GM23248 (cell line): ENCODE measurements around the gene RECQL5. TPM values are rescaled to one million over a fixed set of nuclear protein-coding genes. Genes with fewer than 3 reads are reported as not detected.

Experiments
- DNase-seq: peaks from one replicate; pipeline ENCODE4 v3.0.0-alpha.2; 2015
- H2AFZ ChIP-seq: fragments of 200-600 bp; sonication (generic); 2 replicates; pipeline ENCODE4 v1.6.1; 2016; ENCODE audit warnings: antibody characterized with exemption
- H3F3A ChIP-seq: fragments of 200-600 bp; sonication (generic); 2 replicates; pipeline ENCODE4 v1.6.1; 2016; ENCODE audit warnings: mild to moderate bottlenecking, antibody characterized with exemption, mixed run types; ENCODE audit not compliant: insufficient read depth
- H3K27ac ChIP-seq: fragments of 200-600 bp; sonication (generic); 2 replicates; pipeline ENCODE4 v1.5.1; 2016; ENCODE audit warnings: mild to moderate bottlenecking
- H3K27me3 ChIP-seq: fragments of 200-600 bp; sonication (generic); replicated peaks from 2 replicates; pipeline ENCODE4 v1.6.1; 2016; ENCODE audit warnings: mild to moderate bottlenecking; ENCODE audit not compliant: insufficient read depth
- H3K36me3 ChIP-seq: fragments of 200-600 bp; sonication (generic); 2 replicates; pipeline ENCODE4 v1.6.1; 2016; ENCODE audit warnings: low read depth, mild to moderate bottlenecking
- H3K4me1 ChIP-seq: fragments of 200-600 bp; sonication (generic); 2 replicates; pipeline ENCODE4 v1.6.1; 2016; ENCODE audit warnings: mild to moderate bottlenecking; ENCODE audit not compliant: insufficient read depth
- H3K4me2 ChIP-seq: fragments of 200-600 bp; sonication (generic); one replicate; pipeline ENCODE4 v1.6.1; 2016; ENCODE audit warnings: mild to moderate bottlenecking; ENCODE audit not compliant: unreplicated experiment
- H3K4me3 ChIP-seq: fragments of 200-600 bp; sonication (generic); 2 replicates; pipeline ENCODE4 v1.5.1; 2016; ENCODE audit warnings: mild to moderate bottlenecking
- H3K79me2 ChIP-seq: fragments of 200-600 bp; sonication (generic); 2 replicates; pipeline ENCODE4 v1.6.1; 2016; ENCODE audit warnings: mild to moderate bottlenecking; ENCODE audit not compliant: insufficient read depth
- H3K9ac ChIP-seq: fragments of 200-600 bp; sonication (generic); 2 replicates; pipeline ENCODE4 v1.6.1; 2016; ENCODE audit warnings: mild to moderate bottlenecking
- H3K9me2 ChIP-seq: fragments of 200-600 bp; sonication (generic); 2 replicates; pipeline ENCODE4 v1.6.1; 2016; ENCODE audit warnings: mixed run types, mild to moderate bottlenecking, moderate library complexity; ENCODE audit not compliant: insufficient read depth
- H3K9me3 ChIP-seq: fragments of 200-600 bp; sonication (generic); one replicate; pipeline ENCODE4 v1.6.1; 2017; ENCODE audit warnings: low read depth
- H4K20me1 ChIP-seq: fragments of 200-600 bp; sonication (generic); 2 replicates; pipeline ENCODE4 v1.6.0; 2016; ENCODE audit not compliant: insufficient read depth
- EZH2 ChIP-seq: fragments of 200-600 bp; sonication (generic); IDR thresholded peaks from 2 replicates; pipeline ENCODE4 v1.6.1; 2018; ENCODE audit warnings: antibody characterized with exemption, mild to moderate bottlenecking; ENCODE audit not compliant: insufficient read depth, poor library complexity, severe bottlenecking
- EZH2phosphoT487 ChIP-seq: fragments of 200-600 bp; sonication (generic); IDR thresholded peaks from 2 replicates; pipeline ENCODE4 v1.6.1; 2018; ENCODE audit warnings: antibody characterized with exemption, moderate library complexity, mild to moderate bottlenecking, low read depth; ENCODE audit not compliant: insufficient read depth
- WGBS, 2 experiments: methylation state at CpG; one replicate each; pipeline ENCODE4 v1.1.6; 2015 to 2017; ENCODE audit warnings: low lambda C conversion rate in 2 of 2, low coverage in 1 of 2; ENCODE audit errors: missing lambda C conversion rate in 2 of 2; 5-methylcytosine and 5-hydroxymethylcytosine counted together
- in situ Hi-C: fragments of 300-500 bp; cut with MboI; formaldehyde crosslinking; loops from 2 replicates; pipeline ENCODE4 v1.15.0; 2020
- polyA plus RNA-seq: library from polyadenylated mRNA; unstranded; fragments of >200 nt; fragmentation: Nextera tagmentation; extraction: Ambion mirVana; gene quantifications from 2 replicates; pipeline ENCODE4 v1.2.1, GENCODE V29; 2016
- total RNA-seq: library from RNA; depleted of rRNA; stranded (reverse); fragments of >200 nt; shearing (Covaris generic); gene quantifications from 2 replicates; pipeline ENCODE4 v1.2.3, GENCODE V29; 2014

RECQL5 gene
- total and polyA plus RNA-seq, 2 experiments from 2014 or later, result 12.8 to 20.9 TPM

- Histone ChIP-seq H3F3A (no peaks in the 10 kb centered on the region), H4K20me1 (no peaks in the 10 kb centered on the region), H3K79me2 (peaks cover 27% of the 10 kb centered on the region), H3K4me2 (no peak overlapping the region), H3K4me3 (no peak overlapping the region), H3K27me3 (no peaks in the 10 kb centered on the region), H2AFZ (no peak overlapping the region), H3K9me3 (no peaks in the 10 kb centered on the region), H3K4me1 (peaks cover 7% of the 10 kb centered on the region; the same call in 1 of the 2 replicates), H3K9me2 (no peaks in the 10 kb centered on the region), H3K36me3 (no peaks in the 10 kb centered on the region; the same call in 1 of the 2 replicates), H3K9ac (no peak overlapping the region), H3K27ac (no peak overlapping the region)
- 99 to 100% methylated on average over 9 of the region's 9 CpGs for WGBS, 2 experiments
- in situ Hi-C loops, result no loop called here
- DNase-seq, result no peak
- TF ChIP-seq EZH2phosphoT487 (no peak), EZH2 (no peak)
Measured at GRCh38 chr17:75662511-75662910, 4.4 kb downstream of the RECQL5 start.

- TF ChIP-seq EZH2phosphoT487 (no peak), EZH2 (no peak)
- no peaks in the 10 kb centered on the region for H3K9me3 ChIP-seq
- no peaks in the 10 kb centered on the region for H3K27me3 ChIP-seq
- H3F3A ChIP-seq, result no peaks in the 10 kb centered on the region
- no peak overlapping the region for H2AFZ ChIP-seq
- DNase-seq, result no peak
- H3K27ac ChIP-seq, result no peak overlapping the region
- peaks cover 17% of the 10 kb centered on the region for H3K79me2 ChIP-seq
- no peaks in the 10 kb centered on the region for H3K9me2 ChIP-seq
- H4K20me1 ChIP-seq, result no peaks in the 10 kb centered on the region
- WGBS, 2 experiments, result 77 to 89% methylated on average over 4 of the region's 4 CpGs
- no peak overlapping the region for H3K4me2 ChIP-seq
- no peak overlapping the region for H3K4me3 ChIP-seq
- no peaks in the 10 kb centered on the region; the same call in 1 of the 2 replicates for H3K36me3 ChIP-seq
- in situ Hi-C loops, result no loop called here
- no peak overlapping the region for H3K9ac ChIP-seq
- H3K4me1 ChIP-seq, result peaks cover 7% of the 10 kb centered on the region; the same call in 1 of the 2 replicates
Measured at GRCh38 chr17:75661531-75661930, 5.4 kb downstream of the RECQL5 start.

GRCh38 chr17:75658237-75658636, 8.7 kb downstream of the RECQL5 start:
- no peak for DNase-seq
- Histone ChIP-seq H3K9ac (no peak overlapping the region), H3K36me3 (no peaks in the 10 kb centered on the region; the same call in 1 of the 2 replicates), H3F3A (no peaks in the 10 kb centered on the region), H2AFZ (no peak overlapping the region), H3K27ac (no peak overlapping the region), H4K20me1 (no peaks in the 10 kb centered on the region), H3K79me2 (no peaks in the 10 kb centered on the region), H3K4me2 (no peak overlapping the region), H3K4me3 (no peak overlapping the region), H3K9me3 (no peaks in the 10 kb centered on the region), H3K27me3 (no peaks in the 10 kb centered on the region), H3K9me2 (no peaks in the 10 kb centered on the region), H3K4me1 (no peaks in the 10 kb centered on the region)
- 82 to 88% methylated on average over 5 of the region's 5 CpGs for WGBS, 2 experiments
- TF ChIP-seq EZH2phosphoT487, result no peak
- TF ChIP-seq EZH2, result no peak
- in situ Hi-C loops, result loop anchor here (10.0 kb wide), 1 partner anchor 63 kb away; no protein-coding TSS in a partner anchor

GRCh38 chr17:75654176-75654575, 12.8 kb downstream of the RECQL5 start:
- Histone ChIP-seq H3K9me2 (no peaks in the 10 kb centered on the region), H3K79me2 (no peaks in the 10 kb centered on the region), H3K4me1 (no peaks in the 10 kb centered on the region), H2AFZ (no peak overlapping the region), H3K27me3 (no peaks in the 10 kb centered on the region), H3K9me3 (no peaks in the 10 kb centered on the region), H3K27ac (no peak overlapping the region), H3K4me3 (no peak overlapping the region), H3K9ac (no peak overlapping the region), H4K20me1 (no peaks in the 10 kb centered on the region), H3F3A (no peaks in the 10 kb centered on the region), H3K36me3 (peaks cover 4% of the 10 kb centered on the region; the same call in 1 of the 2 replicates), H3K4me2 (no peak overlapping the region)
- TF ChIP-seq EZH2 (no peak), EZH2phosphoT487 (no peak)
- WGBS, 2 experiments, result 44 to 56% methylated on average over 2 of the region's 2 CpGs
- DNase-seq, result peak; percentile 24
- in situ Hi-C loops, result loop anchor here (10.0 kb wide), 1 partner anchor 59 kb away; no protein-coding TSS in a partner anchor
